Prostate gland (tissue), 2 donors: ENCODE results near the gene LAMA4. TPM values are rescaled to one million over a fixed set of nuclear protein-coding genes. Genes with fewer than 3 reads are reported as not detected.

Experiments used
- DNase-seq: peaks from one replicate; pipeline ENCODE4 v3.0.0-alpha.2; 2019; ENCODE audit warnings: low spot score
- H3K27ac ChIP-seq, 2 donors: fragments of 200-600 bp; sonication (generic); 2 replicates each; pipeline ENCODE4 v1.5.1; 2017 to 2019
- H3K27me3 ChIP-seq: fragments of 200-600 bp; sonication (generic); replicated peaks from 2 replicates; pipeline ENCODE4 v1.5.1; 2019; ENCODE audit not compliant: insufficient read depth
- H3K36me3 ChIP-seq, 2 donors: fragments of 200-600 bp; sonication (generic); 1 replicate in 1 of 2; 2 replicates in 1 of 2; pipeline versions ENCODE4 v1.5.1 to v1.8.1; 2017 to 2019
- H3K4me1 ChIP-seq: fragments of 200-600 bp; sonication (generic); replicated peaks from 2 replicates; pipeline ENCODE4 v1.5.1; 2019
- H3K4me3 ChIP-seq, 2 donors: fragments of 200-600 bp; sonication (generic); 2 replicates each; pipeline ENCODE4 v1.5.1; 2017 to 2019
- H3K9me3 ChIP-seq: fragments of 200-600 bp; sonication (generic); 2 replicates; pipeline ENCODE4 v1.5.1; 2017
- POLR2A ChIP-seq: fragments of 450-650 bp; IDR thresholded peaks from one replicate; pipeline ENCODE4 v1.6.1; 2016; ENCODE audit warnings: antibody characterized with exemption, mild to moderate bottlenecking
- POLR2AphosphoS5 ChIP-seq: sonication (generic); formaldehyde crosslinking; IDR thresholded peaks from one replicate; pipeline ENCODE4 v1.6.1; 2017; ENCODE audit warnings: antibody characterized with exemption
- WGBS: methylation state at CpG from one replicate; pipeline ENCODE4 v1.1.5; 2018; 5-methylcytosine and 5-hydroxymethylcytosine counted together
- intact Hi-C: fragments of 100-400 bp; cut with DNase I; formaldehyde crosslinking; loops from one replicate; pipeline ENCODE4 v1.14.2; 2022
- total RNA-seq, 2 donors: library from RNA; depleted of rRNA; stranded (reverse); fragments of >200 nt; gene quantifications; one replicate each; pipeline ENCODE4 v1.1.0, GENCODE V29; 2016
- TF ChIP-seq, protein P1 (sequence below), 4 experiments: fragments of 200-600 bp in 2 of 4; fragments of 450-650 bp in 2 of 4; sonication (generic) in 2 of 4; IDR thresholded peaks; 1 replicate in 3 of 4; 2 replicates in 1 of 4; pipeline ENCODE4 v1.5.1; 2016 to 2019; ENCODE audit warnings: antibody characterized with exemption in 4 of 4, mild to moderate bottlenecking in 2 of 4, moderate library complexity in 2 of 4

LAMA4 gene
- total RNA-seq, 2 donors from 2014 or later = 9.6 to 48.3 TPM

GRCh38 chr6:112210852-112211251, 43.5 kb downstream of the LAMA4 start:
- no peak overlapping the region for H3K27ac ChIP-seq

GRCh38 chr6:112209131-112209530, 45.2 kb downstream of the LAMA4 start:
- no peak overlapping the region for H3K27ac ChIP-seq
- 80% methylated on average over 2 of the region's 2 CpGs for WGBS
- no peaks in the 10 kb centered on the region for H3K36me3 ChIP-seq
- intact Hi-C loops = no loop called here
- H3K27me3 ChIP-seq = no peaks in the 10 kb centered on the region
- TF ChIP-seq, protein P1, sequence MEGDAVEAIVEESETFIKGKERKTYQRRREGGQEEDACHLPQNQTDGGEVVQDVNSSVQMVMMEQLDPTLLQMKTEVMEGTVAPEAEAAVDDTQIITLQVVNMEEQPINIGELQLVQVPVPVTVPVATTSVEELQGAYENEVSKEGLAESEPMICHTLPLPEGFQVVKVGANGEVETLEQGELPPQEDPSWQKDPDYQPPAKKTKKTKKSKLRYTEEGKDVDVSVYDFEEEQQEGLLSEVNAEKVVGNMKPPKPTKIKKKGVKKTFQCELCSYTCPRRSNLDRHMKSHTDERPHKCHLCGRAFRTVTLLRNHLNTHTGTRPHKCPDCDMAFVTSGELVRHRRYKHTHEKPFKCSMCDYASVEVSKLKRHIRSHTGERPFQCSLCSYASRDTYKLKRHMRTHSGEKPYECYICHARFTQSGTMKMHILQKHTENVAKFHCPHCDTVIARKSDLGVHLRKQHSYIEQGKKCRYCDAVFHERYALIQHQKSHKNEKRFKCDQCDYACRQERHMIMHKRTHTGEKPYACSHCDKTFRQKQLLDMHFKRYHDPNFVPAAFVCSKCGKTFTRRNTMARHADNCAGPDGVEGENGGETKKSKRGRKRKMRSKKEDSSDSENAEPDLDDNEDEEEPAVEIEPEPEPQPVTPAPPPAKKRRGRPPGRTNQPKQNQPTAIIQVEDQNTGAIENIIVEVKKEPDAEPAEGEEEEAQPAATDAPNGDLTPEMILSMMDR (IDR thresholded peaks at IDR 0.05) = no peak
- TF ChIP-seq POLR2AphosphoS5 (no peak), POLR2A (no peak)
- H3K4me1 ChIP-seq = no peaks in the 10 kb centered on the region
- H3K4me3 ChIP-seq = no peak overlapping the region
- no peaks in the 10 kb centered on the region for H3K9me3 ChIP-seq
- no peak for DNase-seq

More at GRCh38 chr6:112210852-112211251, 43.5 kb downstream of the LAMA4 start:
- WGBS = 98% methylated on average over 2 of the region's 2 CpGs
- Histone ChIP-seq H3K4me3 (no peak overlapping the region), H3K9me3 (no peaks in the 10 kb centered on the region), H3K4me1 (no peaks in the 10 kb centered on the region), H3K36me3 (no peaks in the 10 kb centered on the region), H3K27me3 (no peaks in the 10 kb centered on the region)
- no peak for DNase-seq
- intact Hi-C loops = no loop called here
- TF ChIP-seq POLR2AphosphoS5 = no peak
- no peak for TF ChIP-seq POLR2A
- TF ChIP-seq, protein P1 (IDR thresholded peaks at IDR 0.05) = no peak

DNA sequence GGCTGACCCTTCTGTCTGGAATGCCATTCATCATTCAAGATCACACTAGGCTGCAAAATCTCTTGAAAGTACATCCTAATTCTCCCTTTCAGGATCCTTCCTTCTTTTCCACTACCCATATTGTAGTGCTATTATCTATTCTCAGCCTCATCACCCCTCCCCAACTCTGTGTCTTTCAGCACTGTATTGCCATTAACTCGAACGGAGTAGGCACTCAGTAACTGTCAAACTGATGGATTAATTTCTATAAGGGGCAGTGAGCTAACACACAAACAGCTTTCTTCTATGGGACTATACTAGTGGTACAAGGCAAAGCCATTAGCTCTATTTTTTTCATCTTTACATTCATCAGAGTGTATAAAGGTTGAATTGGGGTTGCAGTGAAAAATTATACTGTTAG, 46.6 kb downstream of the LAMA4 start:
- Histone ChIP-seq H3K9me3 (no peaks in the 10 kb centered on the region), H3K27me3 (no peaks in the 10 kb centered on the region), H3K4me3 (no peak overlapping the region), H3K36me3 (no peaks in the 10 kb centered on the region), H3K27ac (no peak overlapping the region), H3K4me1 (no peaks in the 10 kb centered on the region)
- WGBS = 46% methylated on average over 2 of the region's 2 CpGs
- intact Hi-C loops = no loop called here
- DNase-seq = no peak
- TF ChIP-seq, protein P1 (IDR thresholded peaks at IDR 0.05) = no peak
- TF ChIP-seq POLR2AphosphoS5 (no peak), POLR2A (no peak)

DNA sequence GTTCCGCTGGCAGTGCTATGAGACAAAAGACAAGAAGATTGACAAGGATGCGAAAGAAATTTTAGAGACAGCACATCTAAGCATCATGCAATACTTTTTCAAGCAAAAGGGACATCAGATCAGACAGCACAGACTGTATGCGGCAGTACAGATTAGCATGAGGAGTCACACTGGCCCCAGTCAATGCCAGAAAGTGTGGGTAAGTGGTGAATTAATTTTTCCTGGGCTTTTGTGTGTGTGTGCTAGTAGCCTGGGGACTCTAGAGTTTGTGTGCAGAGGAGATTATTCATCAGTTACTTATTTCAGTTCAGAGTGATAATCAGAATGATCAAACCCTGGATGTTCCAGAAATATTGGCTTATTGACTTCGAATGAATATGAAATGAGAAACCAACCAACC, 47.2 kb downstream of the LAMA4 start:
- intact Hi-C loops = no loop called here
- Histone ChIP-seq H3K4me3 (no peak overlapping the region), H3K27me3 (no peaks in the 10 kb centered on the region), H3K36me3 (no peaks in the 10 kb centered on the region), H3K27ac (no peak overlapping the region), H3K9me3 (no peaks in the 10 kb centered on the region), H3K4me1 (no peaks in the 10 kb centered on the region)
- WGBS = 96% methylated on average over 4 of the region's 4 CpGs
- no peak for DNase-seq
- TF ChIP-seq, protein P1 (IDR thresholded peaks at IDR 0.05) = no peak
- TF ChIP-seq POLR2AphosphoS5 (no peak), POLR2A (no peak)

GRCh38 chr6:112206110-112206458, 48.3 kb downstream of the LAMA4 start:
- H3K27me3 ChIP-seq = no peaks in the 10 kb centered on the region
- intact Hi-C loops = no loop called here
- TF ChIP-seq POLR2AphosphoS5 = no peak
- TF ChIP-seq, protein P1 (IDR thresholded peaks at IDR 0.05) = no peak
- no peaks in the 10 kb centered on the region for H3K36me3 ChIP-seq
- no peaks in the 10 kb centered on the region for H3K9me3 ChIP-seq
- DNase-seq = no peak
- H3K27ac ChIP-seq = no peak overlapping the region
- H3K4me1 ChIP-seq = no peaks in the 10 kb centered on the region
- H3K4me3 ChIP-seq = no peak overlapping the region
